Ishikawa (cell line): Measurements from ENCODE around the gene SREBF1.

ENCODE experiments used
- CEBPB ChIP-seq: IDR thresholded peaks from 2 replicates; pipeline ENCODE4 v1.6.1; 2012
- EGR1 ChIP-seq: IDR thresholded peaks from 2 replicates; pipeline ENCODE4 v1.6.1; 2012
- EP300 ChIP-seq: IDR thresholded peaks from 2 replicates; pipeline ENCODE4 v1.6.1; 2012; ENCODE audit warnings: borderline replicate concordance
- MAX ChIP-seq: IDR thresholded peaks from 2 replicates; pipeline ENCODE4 v1.6.1; 2012
- NFIC ChIP-seq: IDR thresholded peaks from 2 replicates; pipeline ENCODE4 v1.6.1; 2012
- REST ChIP-seq: IDR thresholded peaks from 2 replicates; pipeline ENCODE4 v1.6.1; 2012; ENCODE audit warnings: low read depth, mild to moderate bottlenecking
- TAF1 ChIP-seq: IDR thresholded peaks from 2 replicates; pipeline ENCODE4 v1.6.1; 2012; ENCODE audit warnings: low read depth, mild to moderate bottlenecking

- TF ChIP-seq MAX, result no peak
- TF ChIP-seq NFIC, result no peak
- no peak for TF ChIP-seq EP300
- TF ChIP-seq CEBPB, result no peak
- no peak for TF ChIP-seq TAF1
- TF ChIP-seq REST, result no peak
- TF ChIP-seq EGR1, result no peak
Measured at GRCh38 chr17:17813725-17814095, 23.1 kb downstream of the SREBF1 start.
